Esophagus muscularis mucosa (tissue), 3 donors: Measurements from ENCODE around the gene GGT1.

Source experiments
- POLR2A ChIP-seq: fragments of 450-650 bp; IDR thresholded peaks from one replicate; pipeline ENCODE4 v1.6.1; 2017; ENCODE audit warnings: antibody characterized with exemption, moderate library complexity, mild to moderate bottlenecking, low read depth
- POLR2AphosphoS5 ChIP-seq, 2 donors: sonication (generic); formaldehyde crosslinking; IDR thresholded peaks; one replicate each; pipeline ENCODE4 v1.6.1; 2017; ENCODE audit warnings: antibody characterized with exemption in 2 of 2
- TF ChIP-seq, protein P1 (sequence below), 3 experiments: fragments of 200-600 bp in 2 of 3; fragments of 450-650 bp in 1 of 3; sonication (generic) in 2 of 3; IDR thresholded peaks; one replicate each; pipeline ENCODE4 v1.5.1; 2017 to 2019; ENCODE audit warnings: antibody characterized with exemption in 3 of 3, mild to moderate bottlenecking in 2 of 3, moderate library complexity in 1 of 3

GRCh38 chr22:24579258-24579601, 23.8 kb upstream of the GGT1 start:
- TF ChIP-seq POLR2A (no peak), POLR2AphosphoS5 (IDR thresholded peaks at IDR 0.05) (no peak)
- TF ChIP-seq, protein P1, sequence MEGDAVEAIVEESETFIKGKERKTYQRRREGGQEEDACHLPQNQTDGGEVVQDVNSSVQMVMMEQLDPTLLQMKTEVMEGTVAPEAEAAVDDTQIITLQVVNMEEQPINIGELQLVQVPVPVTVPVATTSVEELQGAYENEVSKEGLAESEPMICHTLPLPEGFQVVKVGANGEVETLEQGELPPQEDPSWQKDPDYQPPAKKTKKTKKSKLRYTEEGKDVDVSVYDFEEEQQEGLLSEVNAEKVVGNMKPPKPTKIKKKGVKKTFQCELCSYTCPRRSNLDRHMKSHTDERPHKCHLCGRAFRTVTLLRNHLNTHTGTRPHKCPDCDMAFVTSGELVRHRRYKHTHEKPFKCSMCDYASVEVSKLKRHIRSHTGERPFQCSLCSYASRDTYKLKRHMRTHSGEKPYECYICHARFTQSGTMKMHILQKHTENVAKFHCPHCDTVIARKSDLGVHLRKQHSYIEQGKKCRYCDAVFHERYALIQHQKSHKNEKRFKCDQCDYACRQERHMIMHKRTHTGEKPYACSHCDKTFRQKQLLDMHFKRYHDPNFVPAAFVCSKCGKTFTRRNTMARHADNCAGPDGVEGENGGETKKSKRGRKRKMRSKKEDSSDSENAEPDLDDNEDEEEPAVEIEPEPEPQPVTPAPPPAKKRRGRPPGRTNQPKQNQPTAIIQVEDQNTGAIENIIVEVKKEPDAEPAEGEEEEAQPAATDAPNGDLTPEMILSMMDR (IDR thresholded peaks at IDR 0.05) = no peak
